ENCODE measurements around the gene RIPK1.
"Not testable (repeated sequence)": the region's sequence is repeated elsewhere in the genome, so short reads cannot be mapped to it uniquely, and the experiment has no call there.

RIPK1 gene

DNA sequence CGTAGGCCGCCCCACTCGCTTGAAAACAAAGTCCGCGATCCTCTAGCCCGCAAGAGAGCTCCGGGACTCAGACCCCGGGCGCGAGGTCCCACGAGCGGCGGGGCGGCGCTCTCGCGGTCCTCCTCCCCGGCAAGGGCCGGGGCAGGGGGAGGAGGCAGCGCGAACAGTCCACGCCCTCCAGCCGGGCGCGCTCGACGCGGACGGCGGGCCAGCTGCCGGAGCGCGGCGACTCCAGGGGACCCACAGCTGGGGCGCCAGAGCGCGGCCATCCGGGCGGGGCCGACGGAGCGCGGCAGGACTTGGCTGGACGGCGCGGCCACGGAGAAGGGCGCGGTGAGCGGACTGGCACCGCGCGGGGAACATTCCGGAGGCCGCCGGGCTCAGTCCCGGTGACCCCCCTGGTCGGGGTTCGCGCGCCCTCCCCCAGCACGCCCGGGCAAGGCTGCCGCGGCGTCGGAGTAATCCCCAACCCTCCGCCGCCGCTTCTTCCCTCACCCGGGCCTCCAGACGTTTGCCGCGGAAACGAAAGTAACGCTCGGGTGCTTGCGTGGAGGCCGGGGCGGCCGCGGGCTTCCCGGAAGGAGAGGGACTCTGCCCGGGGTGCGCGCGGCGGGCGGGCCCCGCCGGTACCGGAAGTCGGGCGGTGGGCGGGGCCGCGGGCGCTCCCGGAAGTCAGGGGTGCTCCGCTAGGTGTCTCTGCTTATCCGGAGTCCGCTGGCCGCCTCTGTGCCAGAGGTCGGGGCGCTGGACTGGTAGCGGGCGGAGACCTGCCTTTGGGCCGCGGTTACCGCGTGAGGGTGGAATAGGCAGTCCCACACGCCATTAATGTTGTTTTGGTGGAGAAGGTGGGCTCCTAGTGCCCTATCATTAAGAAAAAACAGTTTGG lies at the start of gene RIPK1:
TSS of gene RIPK1 (plus strand) at position 166 of the 886 bp plus-strand sequence. CDS start 8,330 bp downstream, outside the sequence.
- peak; percentile 92 for DNase-seq

DNA sequence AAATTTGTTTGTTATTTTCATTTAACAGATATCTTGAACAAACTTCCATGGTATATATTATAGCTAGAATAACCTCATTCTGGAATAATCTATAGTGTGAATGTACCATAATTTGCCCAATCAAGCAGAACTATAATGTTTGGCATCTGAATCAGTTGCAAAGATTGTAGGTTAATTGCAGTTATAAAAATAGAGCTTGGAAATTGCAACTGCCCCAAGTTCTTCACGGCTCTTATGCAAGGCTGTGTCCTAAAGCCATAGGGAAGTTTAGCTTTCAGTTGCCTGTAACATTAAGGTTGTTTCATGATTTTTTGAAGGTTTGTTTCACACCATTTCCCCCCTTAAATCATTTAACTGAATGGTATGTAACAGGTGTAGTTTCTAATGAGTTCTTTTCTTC lies 49.2 kb upstream of the RIPK1 start:
- DNase-seq: no peak

DNA sequence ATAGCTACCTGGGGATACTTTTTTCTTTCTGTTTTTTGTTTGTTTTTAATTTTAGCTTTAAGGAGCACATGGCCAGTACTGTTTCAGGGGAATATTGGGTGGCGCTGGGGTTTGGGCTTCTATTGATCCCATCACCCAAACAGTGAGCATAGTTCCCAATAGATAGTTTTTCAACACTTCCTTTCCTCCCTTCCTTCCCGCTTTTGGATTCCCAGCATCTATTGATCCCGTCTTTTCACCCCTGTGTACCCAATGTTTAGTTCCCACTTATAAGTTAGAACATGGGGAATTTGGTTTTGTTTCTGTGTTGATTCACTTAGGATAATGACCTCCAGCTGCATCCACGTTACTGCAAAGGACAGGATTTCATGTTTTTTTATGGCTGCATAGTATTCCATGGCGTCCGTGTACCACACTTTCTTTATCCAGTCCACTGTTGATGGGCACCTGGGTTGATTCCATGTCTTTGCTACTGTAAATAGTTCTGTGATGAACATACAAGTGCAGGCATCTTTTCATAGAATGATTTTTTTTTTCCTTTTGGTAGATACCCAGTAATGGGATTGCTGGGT lies 48.5 kb upstream of the RIPK1 start:
- DNase-seq: no peak

DNA sequence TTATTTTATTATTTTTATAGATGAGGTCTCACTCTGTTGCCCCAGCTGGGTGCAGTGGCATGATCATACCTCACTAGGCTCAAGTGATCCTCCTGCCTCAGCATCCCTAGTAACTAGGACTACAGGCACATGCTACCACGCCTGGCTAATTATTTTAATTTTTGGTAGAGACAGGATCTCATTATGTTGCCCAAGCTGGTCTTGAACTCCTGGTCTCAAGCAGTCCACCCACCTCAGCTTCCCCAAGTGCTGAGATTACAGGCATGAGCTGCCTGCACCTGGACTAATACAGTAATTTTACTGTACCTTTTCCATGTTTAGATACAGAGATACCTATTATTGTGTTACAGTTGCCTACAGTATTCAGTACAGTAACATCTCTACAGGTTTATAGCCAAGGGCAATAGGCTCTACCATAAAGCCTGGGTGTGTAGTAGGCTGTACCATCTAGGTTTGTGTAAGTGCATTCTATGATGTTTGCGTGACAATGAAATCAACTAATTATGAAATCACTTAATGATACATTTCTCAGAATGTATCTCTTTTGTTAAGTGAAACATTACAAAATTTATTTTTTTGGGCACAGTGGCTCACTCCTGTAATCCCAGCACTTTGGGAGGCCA lies 47.2 kb upstream of the RIPK1 start:
- DNase-seq: not testable (repeated sequence)

DNA sequence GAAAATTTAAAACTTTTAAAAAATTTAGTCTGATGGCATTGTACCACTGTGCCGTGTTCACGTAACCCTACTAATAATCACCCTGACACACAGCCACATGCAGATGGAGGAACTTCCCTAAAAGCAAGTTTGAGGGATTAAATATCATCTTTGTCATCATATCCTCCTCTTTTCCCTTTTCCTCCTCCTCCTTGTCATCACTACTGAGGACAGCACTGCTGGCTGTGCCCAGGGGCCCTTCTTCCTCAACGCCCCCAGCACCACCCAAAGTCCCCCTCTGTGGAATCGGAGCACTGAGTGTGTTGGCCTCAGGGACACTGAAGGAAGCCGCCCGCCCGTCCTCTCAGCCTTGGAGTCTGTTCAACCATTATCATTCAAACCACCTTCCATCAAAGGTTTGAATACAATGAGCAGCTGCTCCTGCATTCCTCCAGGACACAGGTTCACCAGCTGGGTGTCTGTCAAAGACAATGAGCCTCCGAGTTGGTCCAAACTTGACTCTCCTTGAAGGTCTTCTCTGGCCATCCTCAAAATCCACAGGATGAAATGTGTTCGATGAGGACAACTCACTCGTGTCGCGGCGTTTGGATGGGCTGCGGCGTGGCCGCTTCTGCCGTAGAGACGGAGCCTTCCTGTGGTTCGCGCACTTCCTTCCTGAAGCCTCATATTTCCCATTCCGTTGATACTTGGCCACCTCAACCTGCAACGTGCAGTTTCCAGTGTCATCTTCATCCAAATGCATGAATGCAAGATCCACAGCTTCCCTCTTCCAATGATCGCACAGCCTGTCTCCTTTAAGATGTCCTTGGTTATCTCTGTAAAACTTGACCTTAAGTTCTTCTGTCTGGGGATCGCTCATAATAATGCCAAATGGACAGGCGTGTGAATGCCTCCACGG lies 45.3 kb upstream of the RIPK1 start:
- no peak for DNase-seq

GRCh38 chr6:3023663-3024483 lies 44.4 kb upstream of the RIPK1 start:
- peak; percentile 89 for DNase-seq

DNA sequence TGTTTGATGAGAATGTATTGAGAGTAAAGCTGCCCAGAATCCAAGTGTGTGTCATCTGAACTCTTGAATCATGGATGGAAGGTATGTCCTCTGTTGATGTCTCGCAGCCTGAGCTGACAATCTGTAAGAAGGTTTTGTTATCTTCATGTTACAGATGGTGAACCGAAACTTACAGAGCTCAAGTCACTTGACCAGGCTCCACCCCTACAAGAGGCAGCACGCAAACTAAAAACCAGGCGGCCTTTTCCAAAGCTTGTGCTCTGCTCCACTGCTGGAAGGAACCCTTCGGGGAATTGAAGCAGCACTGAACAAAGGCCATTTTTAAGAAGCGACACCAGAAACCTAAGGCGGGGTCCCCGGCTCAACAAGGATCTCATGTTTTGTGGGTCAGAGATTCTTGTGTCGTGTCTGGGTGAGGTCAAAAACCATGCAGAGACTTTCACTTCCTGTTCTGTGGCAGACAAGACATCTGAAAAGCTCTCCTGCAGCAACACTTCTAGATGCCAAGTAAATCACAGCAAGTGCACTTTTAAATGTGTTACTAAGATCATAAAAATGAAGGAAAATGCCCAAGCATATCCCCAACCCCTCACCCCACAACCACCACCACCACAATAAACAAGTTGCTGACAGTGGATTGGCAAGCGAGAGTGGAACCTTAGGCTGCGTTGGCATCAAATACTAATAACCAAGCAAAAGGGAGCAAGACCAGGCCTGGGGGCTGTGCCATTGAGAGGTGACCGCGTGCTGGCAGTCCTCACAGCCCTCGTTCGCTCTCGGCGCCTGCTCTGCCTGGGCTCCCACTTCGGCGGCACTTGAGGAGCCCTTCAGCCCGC lies 41.3 kb upstream of the RIPK1 start:
- DNase-seq: no peak

DNA sequence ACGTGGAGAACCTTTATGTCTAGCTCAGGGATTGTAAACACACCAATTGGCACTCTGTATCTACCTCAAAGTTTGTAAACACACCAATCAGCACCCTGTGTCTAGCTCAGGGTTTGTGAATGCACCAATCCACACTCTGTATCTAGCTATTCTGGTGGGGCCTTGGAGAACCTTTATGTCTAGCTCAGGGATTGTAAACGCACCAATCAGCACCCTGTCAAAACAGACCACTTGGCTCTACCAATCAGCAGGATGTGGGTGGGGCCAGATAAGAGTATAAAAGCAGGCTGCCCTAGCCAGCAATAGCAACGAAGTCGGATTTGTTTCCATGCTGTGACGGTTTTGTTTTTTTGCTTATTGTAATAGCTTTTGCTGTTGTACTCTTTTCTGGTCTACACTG lies 40.1 kb upstream of the RIPK1 start:
- DNase-seq: not testable (repeated sequence)

DNA sequence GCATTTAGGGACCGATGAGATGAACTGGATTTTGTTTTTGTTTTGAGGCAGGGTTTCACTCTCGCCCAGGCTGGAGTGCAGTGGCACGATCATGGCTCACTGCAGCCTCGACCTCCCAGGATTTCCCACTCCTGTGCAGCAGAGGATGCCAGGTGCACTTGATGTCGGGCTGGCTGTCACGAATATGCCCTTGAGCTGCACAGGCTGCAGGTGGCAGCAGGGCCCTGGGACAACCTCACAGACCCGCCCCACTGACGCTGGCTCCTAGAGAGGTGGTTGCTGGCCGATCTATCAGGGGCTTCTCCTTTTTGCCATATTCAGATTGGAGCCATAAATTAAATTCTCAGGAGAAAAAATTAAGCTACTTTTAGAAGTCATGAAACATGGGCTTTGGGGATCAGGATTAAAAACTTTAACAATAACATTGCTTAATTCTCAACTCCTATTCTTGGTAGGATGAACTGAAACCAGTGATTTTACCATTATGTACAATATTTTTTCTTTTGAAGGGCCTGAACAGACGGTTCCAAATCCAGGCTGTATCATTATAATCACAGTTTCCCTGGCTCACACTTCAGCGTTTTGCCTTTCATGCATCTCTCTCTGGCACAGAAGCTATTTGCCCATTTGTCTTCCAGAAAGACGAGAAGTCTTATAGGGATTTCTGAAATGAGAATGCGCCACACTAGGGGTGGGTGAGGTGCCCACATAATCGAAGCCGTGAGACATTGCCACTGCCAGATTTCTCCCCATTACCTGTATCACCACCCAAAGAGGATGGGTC lies 36.2 kb upstream of the RIPK1 start:
- no peak for DNase-seq

GRCh38 chr6:3032986-3033385 lies 35.3 kb upstream of the RIPK1 start:
- DNase-seq: no peak

GRCh38 chr6:3033652-3034051 lies 34.6 kb upstream of the RIPK1 start:
- DNase-seq: no peak

DNA sequence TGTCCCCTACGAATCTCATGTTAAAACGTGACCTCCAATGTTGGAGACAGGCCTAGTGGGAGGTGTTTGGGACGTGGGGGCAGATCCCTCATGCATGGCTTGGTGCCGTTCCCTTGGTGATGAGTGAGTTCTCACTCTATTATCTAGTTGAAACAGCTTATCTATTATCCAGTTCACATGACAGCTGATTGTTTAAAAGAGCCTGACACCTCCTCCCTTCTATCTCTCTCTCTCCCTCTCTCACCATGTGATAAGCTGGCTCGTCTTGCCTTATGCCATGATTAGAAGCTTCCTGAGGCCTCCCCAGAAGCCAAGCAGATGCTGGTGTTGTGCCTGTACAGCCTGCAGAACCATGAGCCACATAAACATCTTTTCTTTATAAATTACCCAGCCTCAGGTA lies 32.9 kb upstream of the RIPK1 start:
- no peak for DNase-seq

DNA sequence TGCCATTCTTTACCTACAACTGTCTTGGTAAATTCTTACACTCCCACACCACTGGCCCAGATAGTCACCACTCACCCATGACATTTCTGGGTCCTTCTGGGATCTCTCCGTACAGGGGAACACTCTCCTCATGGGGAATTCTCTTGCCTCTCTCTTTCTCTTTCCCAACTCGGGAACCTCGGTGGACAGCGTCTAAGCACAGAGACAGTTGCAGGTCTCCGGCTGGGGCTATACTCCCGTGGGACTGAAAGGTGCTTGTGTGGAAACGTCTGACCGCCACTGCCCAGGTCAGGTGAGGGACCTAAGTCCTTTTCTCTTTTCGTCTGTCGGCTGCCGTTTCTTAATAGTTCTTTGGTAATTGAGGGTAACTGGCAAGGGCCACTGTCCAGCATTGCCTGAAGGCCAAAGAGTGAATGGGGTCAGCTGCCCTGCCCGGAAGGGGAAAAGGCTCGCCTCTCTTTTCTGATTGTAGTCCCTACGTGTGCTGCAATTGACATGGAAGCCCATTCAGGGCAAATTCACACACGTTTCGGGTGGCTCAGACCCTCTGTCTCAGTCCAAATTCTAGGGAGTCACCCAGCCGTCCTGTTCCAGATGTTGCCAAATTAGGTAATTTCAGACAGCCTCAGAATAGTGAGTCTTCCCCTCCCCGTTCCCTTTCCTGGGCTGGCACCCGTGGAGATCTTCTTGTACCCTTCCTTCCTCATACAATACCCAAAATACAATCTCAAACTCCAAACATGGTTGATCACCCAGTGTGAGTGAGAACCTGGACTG lies 31.2 kb upstream of the RIPK1 start:
- no peak for DNase-seq

GRCh38 chr6:3037638-3038365 lies 30.5 kb upstream of the RIPK1 start:
- DNase-seq: no peak

DNA sequence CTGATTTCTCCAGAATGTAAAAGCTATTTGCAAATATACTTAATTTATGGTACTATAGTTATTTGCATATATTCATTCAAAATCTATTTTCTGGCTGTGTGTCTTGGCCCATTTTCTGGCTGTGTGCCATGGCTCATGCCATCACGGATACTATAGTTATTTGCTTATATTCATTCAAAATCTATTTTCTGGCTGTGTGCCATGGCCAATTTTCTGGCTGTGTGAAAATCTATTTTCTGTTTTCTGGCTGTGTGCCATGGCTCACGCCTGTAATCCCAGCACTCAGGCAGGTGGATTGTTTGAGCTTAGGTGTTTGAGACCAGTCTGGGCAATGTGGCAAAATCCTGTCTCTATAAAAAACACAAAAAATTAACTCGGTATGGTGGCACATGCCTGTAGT lies 28.9 kb upstream of the RIPK1 start:
- DNase-seq: no peak

DNA sequence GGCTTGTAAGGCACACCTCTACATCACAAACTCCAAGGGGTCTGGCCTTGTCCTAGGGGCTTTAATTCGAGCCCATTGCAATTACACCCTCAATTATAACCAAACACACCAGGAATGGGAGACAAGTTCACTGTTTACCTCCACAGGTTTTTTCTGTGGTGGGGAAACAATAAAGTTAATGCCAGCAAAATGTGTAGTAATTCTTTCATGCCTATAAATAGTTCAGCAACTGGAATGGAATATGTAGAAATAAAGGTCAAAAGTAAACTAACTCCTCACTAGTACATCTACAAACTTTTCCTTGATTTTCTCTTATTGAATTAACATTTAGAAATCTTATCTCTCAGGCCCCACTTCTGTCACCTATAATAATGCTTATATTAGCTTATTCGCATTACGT lies 27.1 kb upstream of the RIPK1 start:
- no peak for DNase-seq

GRCh38 chr6:3041606-3042005 lies 26.7 kb upstream of the RIPK1 start:
- no peak for DNase-seq

- no peak for DNase-seq
Measured at GRCh38 chr6:3045369-3045768, 22.9 kb upstream of the RIPK1 start.

- DNase-seq: no peak
Measured at GRCh38 chr6:3045777-3046176, 22.5 kb upstream of the RIPK1 start.

All from HCEC 1CT (cell line).